Measurements from ENCODE around the gene ANK2. TPM values are rescaled to one million over a fixed set of nuclear protein-coding genes. Genes with fewer than 3 reads are reported as not detected.

Gene ANK2
- polyA plus RNA-seq, 3 donors = 63.7 to 70.2 (median 65.4) TPM

DNA sequence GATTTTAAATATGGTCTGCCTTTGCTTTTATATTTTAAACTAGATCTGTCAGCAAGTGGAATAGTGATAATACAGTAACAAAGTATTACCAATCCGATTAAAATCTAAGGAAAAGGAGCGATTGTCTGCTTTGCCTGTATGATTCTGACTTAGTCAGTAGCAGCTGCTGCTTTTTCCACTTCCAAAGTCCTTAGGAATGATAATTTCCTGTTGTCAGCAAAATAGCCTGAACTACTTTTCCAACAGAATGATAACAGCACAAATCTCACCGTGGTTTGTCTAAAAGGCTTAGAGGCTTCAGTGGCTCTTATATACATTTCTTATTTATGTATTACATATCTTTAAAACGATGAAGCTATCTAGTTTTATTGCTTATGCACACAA, 290.0 kb downstream of the ANK2 start:
- DNase-seq = no peak

DNA sequence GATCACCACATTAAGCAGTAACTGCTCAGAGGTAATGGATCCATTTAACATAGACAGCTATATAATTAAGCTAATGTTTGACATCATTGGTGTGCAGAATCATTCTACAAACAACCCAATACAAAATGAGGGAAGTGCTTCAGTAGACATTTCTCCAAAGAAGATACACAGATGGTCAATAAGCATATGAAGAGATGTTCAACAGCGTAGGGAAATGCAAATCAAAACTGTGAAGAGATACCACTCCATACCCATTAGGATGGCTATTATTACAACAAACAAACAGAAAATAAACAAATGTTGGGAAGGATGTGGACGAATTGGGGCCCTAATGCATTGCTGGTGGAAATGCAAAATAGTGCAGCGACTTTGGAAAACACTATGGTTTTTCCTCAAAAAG, 294.6 kb downstream of the ANK2 start:
- DNase-seq = no peak

DNA sequence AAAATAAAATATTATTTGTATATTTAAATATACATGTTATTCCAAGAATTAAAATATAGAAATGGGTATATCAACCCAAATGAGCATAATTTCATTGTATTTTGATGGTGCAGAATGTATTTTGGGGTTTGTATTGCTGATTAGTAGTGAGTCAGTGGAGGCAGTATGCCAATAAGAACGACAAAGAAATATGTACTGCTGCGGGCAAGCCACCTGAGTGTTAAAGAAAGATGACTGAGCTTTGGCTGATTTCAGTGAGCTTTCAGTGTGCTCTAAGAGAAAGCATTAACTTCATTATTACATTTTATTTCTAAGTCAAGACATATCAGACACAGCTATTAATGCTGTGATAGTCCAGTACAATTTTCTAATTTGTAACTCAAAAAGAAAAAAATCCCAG, 297.8 kb downstream of the ANK2 start:
- DNase-seq = no peak

DNA sequence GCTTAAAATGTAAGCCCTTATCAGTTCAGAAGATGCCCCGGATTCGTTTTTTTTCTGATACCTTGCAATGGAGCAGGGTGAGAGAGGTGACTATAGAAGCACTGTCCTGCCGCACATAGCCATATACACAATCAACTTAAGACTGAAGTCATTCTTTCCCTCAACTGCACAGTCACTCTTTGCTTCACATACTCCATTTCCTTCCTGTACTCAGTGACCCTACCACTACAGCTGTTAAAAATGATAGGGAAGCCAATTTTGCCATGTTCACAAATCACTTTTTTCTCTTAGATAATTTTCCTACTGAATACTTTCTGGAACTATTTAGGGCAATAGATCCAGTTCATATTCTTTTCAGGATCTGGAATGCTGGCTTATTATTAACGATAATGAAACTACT, 300.0 kb downstream of the ANK2 start:
- no peak for DNase-seq

DNA sequence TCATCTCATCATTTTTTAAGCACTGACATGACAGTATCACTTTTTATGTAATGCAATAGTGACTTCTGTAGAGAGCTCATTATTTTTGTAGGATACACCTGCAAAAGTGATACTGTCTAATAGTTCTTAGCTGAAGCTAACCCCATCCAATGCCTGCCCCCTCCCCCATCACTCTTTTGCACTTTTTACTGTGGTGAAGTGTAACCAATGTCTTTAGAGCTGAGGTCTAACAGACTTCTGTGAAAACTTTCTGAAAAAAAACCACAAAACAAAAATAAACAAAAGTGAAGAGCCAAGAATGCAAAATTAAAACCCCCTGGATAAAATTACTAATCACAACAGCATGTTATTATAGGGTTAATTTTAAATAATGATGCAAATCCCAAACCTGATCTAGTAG, 301.1 kb downstream of the ANK2 start:
- DNase-seq = no peak

DNA sequence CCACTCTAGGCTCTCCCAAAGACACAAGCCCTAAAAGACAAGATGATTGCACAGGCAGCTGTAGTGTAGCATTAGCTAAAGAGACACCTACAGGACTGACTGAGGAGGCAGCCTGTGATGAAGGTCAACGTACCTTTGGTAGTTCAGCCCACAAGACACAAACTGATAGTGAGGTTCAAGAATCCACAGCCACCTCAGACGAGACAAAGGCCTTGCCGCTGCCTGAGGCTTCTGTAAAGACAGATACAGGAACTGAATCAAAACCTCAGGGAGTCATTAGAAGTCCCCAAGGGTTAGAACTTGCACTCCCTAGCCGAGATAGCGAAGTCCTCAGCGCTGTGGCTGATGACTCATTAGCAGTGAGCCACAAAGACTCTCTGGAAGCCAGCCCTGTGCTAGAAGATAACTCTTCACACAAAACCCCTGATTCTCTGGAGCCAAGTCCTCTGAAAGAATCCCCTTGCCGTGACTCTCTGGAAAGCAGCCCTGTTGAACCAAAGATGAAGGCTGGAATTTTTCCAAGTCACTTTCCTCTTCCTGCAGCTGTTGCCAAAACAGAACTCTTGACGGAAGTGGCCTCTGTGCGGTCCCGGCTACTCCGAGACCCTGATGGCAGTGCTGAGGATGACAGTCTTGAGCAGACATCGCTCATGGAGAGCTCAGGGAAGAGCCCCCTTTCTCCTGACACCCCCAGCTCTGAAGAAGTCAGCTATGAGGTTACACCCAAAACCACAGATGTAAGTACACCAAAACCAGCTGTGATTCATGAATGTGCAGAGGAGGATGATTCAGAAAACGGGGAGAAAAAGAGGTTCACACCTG, 306.3 kb downstream of the ANK2 start:
- DNase-seq = no peak

DNA sequence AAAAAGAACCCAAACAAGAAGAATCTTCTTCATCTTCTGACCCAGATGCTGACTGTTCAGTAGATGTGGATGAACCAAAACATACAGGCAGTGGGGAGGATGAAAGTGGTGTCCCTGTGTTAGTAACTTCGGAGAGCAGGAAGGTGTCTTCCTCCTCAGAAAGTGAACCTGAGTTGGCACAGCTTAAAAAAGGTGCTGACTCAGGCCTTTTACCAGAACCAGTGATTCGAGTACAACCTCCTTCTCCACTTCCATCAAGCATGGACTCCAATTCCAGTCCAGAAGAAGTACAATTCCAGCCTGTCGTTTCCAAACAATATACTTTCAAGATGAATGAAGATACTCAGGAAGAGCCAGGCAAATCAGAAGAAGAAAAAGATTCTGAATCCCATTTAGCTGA, 307.0 kb downstream of the ANK2 start:
- no peak for DNase-seq

DNA sequence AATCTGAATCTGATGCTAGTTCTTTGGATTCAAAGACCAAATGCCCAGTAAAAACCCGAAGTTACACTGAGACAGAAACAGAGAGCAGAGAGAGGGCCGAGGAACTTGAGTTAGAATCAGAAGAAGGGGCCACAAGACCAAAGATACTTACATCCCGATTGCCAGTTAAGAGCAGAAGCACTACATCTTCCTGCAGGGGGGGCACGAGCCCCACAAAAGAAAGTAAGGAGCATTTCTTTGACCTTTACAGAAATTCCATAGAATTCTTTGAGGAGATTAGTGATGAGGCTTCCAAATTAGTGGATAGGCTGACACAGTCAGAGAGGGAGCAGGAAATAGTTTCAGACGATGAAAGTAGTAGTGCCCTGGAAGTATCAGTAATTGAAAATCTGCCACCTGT, 309.3 kb downstream of the ANK2 start:
- DNase-seq = no peak

DNA sequence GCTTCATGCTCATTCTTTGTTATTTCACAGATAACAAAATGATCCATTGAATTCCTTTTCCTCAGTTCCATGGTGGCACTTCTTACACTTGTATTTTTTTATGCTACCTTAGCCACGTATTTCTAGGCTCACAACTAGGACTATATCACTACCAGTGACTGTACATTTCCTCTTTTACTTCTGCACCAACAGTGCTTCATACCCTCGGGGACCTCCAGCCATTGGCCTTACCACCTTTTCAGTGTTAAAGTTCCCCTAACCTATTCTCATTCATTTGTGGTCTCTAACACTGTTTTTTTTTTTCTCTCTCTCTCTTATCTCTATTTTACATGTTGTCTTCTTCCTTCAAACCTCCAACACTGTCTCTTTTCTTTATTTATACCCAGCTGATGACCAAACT, 315.9 kb downstream of the ANK2 start:
- DNase-seq = no peak

DNA sequence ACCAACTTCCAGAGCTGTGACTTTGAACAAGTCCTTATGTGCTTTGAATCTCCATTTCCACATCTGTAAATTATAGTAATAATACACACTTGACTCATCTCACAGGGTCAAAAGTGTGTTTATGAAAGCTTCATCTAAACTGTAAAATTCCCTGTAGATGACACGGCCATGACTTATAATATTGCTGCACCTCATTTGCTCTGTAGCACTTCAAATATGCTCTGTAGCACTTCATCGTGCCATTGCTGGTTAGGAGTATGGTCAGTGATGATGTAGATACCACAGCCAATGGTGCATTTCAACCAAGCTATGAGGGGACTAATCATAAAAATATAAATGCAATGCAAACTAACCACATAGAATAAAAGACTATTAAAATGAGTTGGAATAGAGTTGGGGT, 318.6 kb downstream of the ANK2 start:
- DNase-seq = no peak

DNA sequence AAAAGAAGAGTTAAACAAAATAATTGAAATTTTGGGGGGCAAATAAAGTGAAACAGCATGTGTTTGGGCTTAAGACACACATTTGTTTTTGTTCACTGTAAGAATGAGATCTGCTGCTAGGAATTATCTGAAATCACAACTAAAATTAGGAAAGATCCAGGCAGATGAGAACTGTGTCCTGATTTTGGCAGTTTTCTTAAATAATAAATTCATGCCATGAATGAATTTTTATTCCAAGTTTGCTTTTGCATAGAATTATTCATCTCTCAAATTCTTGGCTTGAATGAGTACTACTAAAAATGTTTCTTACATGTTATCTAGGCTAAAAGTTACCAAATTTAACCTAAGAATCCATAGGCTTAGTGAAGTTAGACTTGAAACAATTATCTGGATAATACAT, 321.7 kb downstream of the ANK2 start:
- DNase-seq = no peak

DNA sequence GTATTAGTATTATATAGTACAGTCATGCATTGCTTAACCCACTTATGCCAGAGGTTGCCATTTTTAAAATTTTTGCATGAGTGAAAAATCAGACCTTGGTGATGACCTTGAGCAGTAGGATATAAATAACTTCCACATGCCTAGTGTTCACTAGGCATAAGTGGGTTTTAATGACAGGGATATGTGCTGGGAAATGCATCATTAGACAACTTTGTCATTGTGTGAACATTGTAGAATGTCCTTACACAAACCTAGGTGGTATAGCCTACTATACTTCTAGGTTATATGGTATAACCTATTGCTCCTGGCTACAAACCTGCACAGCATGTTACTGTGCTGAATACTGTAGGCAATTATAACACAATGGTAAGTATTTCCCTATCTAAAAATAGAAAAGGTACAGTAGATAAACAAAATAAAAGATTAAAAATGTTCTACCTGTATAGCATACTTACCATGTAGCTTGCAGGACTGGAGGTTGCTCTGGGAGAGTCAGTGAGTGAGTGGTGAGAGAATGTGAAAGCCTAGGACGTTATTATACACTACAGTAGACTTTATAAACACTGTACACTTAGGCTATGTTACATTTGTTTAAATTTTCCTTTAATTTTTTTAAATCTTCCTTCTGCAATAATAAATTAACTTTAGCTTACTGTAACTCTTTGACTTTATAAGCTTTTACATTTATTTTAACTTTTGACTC, 326.7 kb downstream of the ANK2 start:
- no peak for DNase-seq

DNA sequence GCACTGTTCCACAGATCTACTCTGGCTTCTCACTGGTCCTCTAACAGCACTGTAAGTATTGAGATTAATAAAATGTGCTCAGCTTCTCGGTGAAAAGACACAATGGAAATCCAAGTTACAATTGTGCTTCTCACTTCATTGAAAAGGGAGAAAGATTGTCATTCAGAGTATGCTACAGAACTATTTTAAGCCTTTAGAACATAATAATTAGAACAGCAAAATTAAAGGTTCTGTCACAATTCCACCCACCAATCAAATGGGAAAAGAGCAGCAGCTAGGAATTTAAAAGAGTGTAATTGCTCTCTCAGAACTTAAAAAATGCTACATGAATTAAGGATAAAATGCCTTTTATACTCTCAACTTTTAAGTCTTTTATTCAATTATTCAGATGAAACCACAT, 329.4 kb downstream of the ANK2 start:
- DNase-seq = no peak

DNA sequence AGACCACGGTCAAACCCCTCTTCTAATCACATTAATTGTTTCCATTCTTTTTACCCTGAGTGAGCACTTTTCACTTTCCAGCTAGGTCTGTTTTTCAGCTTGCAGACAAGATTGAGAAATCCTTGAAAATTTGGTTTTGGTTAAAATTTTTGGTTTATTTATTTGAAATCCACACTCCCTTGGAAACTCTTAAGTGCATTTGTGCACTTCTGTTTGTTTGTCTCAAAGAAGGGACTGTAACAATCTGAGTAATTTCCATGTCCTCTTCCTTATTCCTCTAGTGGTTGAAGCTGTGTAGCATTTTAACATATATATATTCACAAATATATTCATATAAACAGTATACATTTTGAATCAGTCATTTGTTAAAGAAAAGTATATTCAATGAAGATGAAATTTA, 333.3 kb downstream of the ANK2 start:
- DNase-seq = no peak

DNA sequence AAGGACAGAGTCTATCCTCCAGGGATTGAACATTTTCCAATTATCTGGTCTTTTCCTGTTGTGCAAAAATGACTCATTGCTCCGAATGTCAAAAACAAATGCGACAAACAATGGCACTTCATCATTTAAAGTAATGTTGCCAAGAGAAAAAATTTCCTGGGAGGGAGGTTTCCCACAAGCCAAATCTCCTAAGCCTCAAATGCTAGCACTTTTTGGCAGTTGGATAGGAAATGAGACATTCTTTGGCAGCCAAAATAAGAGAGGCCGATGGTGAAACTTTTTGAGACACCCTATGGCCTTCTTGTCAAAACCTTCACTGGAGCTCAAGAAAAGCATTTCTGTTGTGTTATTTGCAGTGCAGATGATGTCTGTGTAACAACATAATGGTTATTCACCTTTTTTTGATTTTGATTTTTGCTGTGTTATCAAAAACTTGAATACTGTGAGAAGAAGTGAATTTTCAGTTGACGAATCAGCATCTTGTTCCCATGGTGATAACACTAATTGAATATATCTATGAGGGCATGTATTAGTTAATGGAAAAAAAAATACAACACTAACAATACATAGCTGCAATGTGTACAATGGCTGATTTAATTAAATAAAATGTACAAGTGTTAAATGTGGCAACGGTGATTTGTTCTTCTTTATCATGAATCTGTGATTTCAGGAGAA, 333.8 kb downstream of the ANK2 start:
- DNase-seq = no peak

DNA sequence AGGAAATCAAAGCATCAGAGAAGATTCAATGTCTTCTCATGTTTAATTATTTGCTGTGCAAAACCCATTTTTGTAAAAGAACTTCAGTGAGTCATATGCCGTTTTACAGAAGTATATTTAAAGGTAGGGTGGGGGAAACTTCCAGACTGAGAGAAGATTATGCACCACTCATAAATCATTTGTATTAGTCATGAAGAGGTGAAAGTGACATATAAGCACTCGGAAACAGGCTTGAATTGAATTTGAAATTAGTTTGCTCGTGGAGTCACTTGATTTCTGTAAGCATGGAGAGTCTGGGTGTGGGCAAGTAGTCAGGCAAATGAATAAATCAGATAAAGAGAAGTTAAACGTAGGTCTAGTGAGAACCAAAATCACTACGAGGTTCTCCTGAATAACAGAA, 335.1 kb downstream of the ANK2 start:
- no peak for DNase-seq

DNA sequence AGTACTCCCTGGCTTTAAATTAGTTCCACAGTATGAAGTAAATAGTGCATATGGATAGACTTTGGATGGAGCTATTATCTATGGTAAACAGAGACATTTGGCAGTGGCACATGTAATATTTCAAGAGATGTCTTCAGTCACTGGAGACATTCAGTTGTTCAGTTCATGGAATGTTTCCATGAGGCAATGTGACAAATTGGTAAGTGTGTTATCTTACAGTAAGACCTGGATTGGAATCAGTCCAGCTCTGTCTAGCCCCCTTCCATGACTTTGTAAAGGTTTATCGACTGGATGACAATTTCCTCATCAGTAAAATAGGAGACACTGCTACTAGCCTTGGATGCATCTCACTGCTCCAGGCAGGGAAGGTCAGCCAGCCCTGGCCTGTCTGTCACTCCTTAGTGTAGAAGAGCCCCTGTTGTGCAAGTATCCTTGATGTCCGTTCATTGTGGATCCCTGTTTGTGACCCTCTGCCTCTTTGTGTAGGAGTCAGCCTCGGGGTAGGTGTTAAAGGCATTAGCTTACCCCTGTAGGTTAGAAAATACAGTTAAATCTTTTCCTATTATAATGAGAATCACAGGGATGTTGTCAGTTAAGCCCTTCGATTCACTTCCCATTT, 335.9 kb downstream of the ANK2 start:
- DNase-seq = no peak

DNA sequence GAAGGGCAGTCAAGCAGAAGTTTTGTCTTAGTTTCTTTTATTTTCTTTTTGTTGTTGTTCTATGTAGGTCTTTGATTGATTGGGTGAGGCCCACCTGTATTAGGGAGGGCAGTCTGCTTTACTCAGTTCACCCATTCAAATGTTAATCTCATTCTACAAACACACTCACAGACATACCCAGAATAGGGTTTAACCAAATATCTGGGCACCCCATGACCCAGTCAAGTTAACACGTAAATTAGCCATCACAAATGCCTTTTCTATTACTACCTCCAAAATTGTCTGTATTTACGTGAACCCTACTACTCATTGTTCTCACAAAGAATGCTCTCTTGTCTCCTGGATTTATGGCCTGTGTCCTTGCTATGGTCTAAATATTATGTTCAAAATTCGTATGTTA, 339.7 kb downstream of the ANK2 start:
- no peak for DNase-seq

DNA sequence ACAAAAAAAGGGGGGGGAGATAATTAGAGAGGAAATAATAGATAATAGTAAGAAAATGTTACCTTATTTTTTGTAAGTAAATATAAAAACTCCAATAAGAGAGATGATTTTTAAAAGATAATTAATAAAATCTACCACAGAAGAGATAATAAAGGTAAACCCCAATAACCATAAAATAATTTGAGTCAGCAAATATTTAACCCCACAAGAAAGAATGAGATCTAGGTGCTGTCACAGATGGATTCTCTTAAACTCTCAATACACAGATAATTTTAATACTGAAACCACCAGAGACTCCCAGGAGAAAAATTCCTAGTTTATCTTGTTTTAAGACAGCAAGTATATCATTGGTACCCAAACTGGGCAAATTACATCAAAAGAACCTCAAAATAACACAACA, 341.4 kb downstream of the ANK2 start:
- no peak for DNase-seq

DNA sequence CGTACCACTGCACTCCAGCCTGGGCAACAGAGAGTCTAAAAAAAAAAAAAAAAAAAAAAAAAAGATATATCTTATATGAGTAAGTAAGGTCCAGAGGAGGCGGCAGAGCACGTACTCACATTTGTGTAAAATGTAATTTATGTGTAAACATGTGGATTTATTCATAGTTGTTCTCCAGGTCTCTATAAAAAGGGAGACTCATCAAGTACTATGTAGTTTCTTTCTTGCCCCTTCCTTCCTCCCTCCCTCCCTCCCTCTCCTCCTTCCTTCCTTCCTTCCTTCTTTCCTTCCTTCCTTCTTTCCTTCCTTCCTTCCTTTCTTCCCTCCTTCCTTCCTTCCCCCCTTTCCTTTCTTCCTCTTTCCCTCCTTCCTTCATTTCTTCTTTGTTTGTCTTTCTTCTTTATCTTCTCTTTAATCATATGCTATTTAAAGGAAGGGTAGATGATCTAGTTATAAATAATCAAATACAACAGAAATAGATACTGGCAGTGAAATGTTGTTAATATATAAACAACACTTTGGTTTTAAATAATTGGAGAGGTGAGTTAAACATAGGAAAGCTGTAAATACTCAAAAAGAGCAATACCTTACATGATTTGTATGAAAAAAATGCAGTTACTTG, 344.8 kb downstream of the ANK2 start:
- DNase-seq = no peak

DNA sequence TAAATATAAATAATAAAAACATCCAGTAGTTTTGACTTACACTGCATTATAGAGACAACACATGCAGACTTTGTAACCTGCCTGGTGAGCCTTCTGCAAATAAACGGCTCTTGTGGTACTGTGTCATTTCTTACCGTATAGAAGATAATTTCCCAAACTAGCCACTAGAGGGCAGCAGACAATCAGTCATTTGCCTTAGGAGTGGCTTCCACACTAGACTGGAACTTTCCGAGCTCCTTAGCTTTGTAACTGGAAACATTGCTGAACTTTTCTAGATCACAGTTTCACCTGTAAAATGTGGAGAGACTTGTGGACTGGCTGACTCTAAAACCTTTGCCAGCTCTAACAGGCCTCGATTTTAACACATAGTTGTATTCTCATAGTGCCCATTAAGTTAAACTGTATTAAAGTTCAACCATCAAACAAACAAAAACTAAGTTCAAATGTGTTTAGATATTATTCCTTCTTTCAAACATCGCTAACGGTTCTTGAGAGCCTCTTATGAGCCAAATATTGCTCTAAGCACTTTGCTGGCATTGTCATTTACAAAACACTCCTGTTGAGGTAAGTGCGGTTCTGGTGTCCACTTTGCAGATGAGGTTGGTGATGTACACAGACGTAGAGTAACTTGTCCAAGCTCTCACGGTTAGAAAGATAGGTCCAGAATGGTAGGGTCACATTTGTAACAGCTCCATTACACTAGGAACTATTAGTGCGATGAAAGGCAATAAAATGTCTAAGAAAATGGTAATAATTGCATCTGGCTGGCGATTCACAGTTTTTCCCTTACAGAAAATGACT, 345.5 kb downstream of the ANK2 start:
- peak; percentile 89 for DNase-seq

All from renal pelvis (tissue), 4 donors.